Stimulated activated CD4-positive, alpha-beta T cell treated with anti-CD3 and anti-CD28 coated beads, Interleukin-1b, Interleukin-23, amount 100 ng/mL, for 4 hours (primary cell): ENCODE data around the gene TPGS2.
"Not testable (repeated sequence)": the region's sequence is repeated elsewhere in the genome, so short reads cannot be mapped to it uniquely, and the experiment has no call there.

Experiments used
- DNase-seq, 2 donors: peaks; one replicate each; pipeline ENCODE4 v3.0.0-alpha.2; 2020; ENCODE audit warnings: low read depth in 2 of 2

The TPGS2 gene

GRCh38 chr18:36775396-36775795 is 53.4 kb downstream of the TPGS2 start:
- DNase-seq = no peak

GRCh38 chr18:36772241-36772723 is 56.5 kb downstream of the TPGS2 start:
- no peak for DNase-seq

- no peak for DNase-seq
Measured at GRCh38 chr18:36771245-36771644, 57.6 kb downstream of the TPGS2 start.

GRCh38 chr18:36770315-36770946 is 58.4 kb downstream of the TPGS2 start:
- no peak for DNase-seq

GRCh38 chr18:36769611-36770314 is 59.0 kb downstream of the TPGS2 start:
- DNase-seq = no peak

GRCh38 chr18:36769172-36769571 is 59.6 kb downstream of the TPGS2 start:
- no peak for DNase-seq

- no peak for DNase-seq
Measured at GRCh38 chr18:36766836-36767235, 62.0 kb downstream of the TPGS2 start.

- DNase-seq = not testable (repeated sequence)
Measured at GRCh38 chr18:36762965-36763364, 65.8 kb downstream of the TPGS2 start.

GRCh38 chr18:36762074-36762473 is 66.7 kb downstream of the TPGS2 start:
- DNase-seq = no peak

- no peak for DNase-seq
Measured at GRCh38 chr18:36761186-36761698, 67.6 kb downstream of the TPGS2 start.

- DNase-seq = no peak
Measured at GRCh38 chr18:36760598-36760997, 68.2 kb downstream of the TPGS2 start.

GRCh38 chr18:36759167-36759776 is 69.5 kb downstream of the TPGS2 start:
- DNase-seq = no peak

- DNase-seq = no peak
Measured at GRCh38 chr18:36758623-36759022, 70.2 kb downstream of the TPGS2 start.

- no peak for DNase-seq
Measured at GRCh38 chr18:36757991-36758390, 70.8 kb downstream of the TPGS2 start.

GRCh38 chr18:36757081-36757480 is 71.7 kb downstream of the TPGS2 start:
- no peak for DNase-seq

- DNase-seq = no peak
Measured at GRCh38 chr18:36756242-36756641, 72.6 kb downstream of the TPGS2 start.

- DNase-seq = no peak
Measured at GRCh38 chr18:36752929-36753865, 75.6 kb downstream of the TPGS2 start.

GRCh38 chr18:36745219-36745975 is 83.4 kb downstream of the TPGS2 start:
- no peak for DNase-seq

GRCh38 chr18:36744261-36744876 is 84.4 kb downstream of the TPGS2 start:
- DNase-seq = no peak
